HG02885 (cell line): ENCODE data around the gene TBC1D22A.

Experiments
- ATAC-seq: cut with Tn5 transposase; IDR thresholded peaks from one replicate; pipeline ENCODE4 v1.9.1; 2021; ENCODE audit warnings: mild to moderate bottlenecking; ENCODE audit not compliant: unreplicated experiment, poor library complexity

TBC1D22A gene

GRCh38 chr22:46828323-46828900 lies 66.0 kb downstream of the TBC1D22A start:
- no peak for ATAC-seq

GRCh38 chr22:46829117-46829891 lies 66.9 kb downstream of the TBC1D22A start:
- ATAC-seq, result no peak

GRCh38 chr22:46829941-46830715 lies 67.7 kb downstream of the TBC1D22A start:
- ATAC-seq, result no peak

GRCh38 chr22:46830841-46831240 lies 68.4 kb downstream of the TBC1D22A start:
- ATAC-seq, result no peak

GRCh38 chr22:46833228-46833627 lies 70.8 kb downstream of the TBC1D22A start:
- no peak for ATAC-seq

GRCh38 chr22:46834021-46834737 lies 71.7 kb downstream of the TBC1D22A start:
- no peak for ATAC-seq

GRCh38 chr22:46835288-46835687 lies 72.8 kb downstream of the TBC1D22A start:
- ATAC-seq, result no peak

- ATAC-seq, result no peak
Observed at GRCh38 chr22:46835693-46836092, 73.2 kb downstream of the TBC1D22A start.

- no peak for ATAC-seq
Observed at GRCh38 chr22:46841522-46841921, 79.1 kb downstream of the TBC1D22A start.

- ATAC-seq, result no peak
Observed at GRCh38 chr22:46842606-46843005, 80.2 kb downstream of the TBC1D22A start.

GRCh38 chr22:46843821-46844255 lies 81.4 kb downstream of the TBC1D22A start:
- ATAC-seq, result no peak

GRCh38 chr22:46844606-46845210 lies 82.3 kb downstream of the TBC1D22A start:
- no peak for ATAC-seq

- no peak for ATAC-seq
Observed at GRCh38 chr22:46845296-46846149, 83.1 kb downstream of the TBC1D22A start.

GRCh38 chr22:46846150-46846831 lies 83.8 kb downstream of the TBC1D22A start:
- ATAC-seq, result no peak

GRCh38 chr22:46846832-46847355 lies 84.4 kb downstream of the TBC1D22A start:
- ATAC-seq, result no peak

- ATAC-seq, result no peak
Observed at GRCh38 chr22:46848197-46848596, 85.7 kb downstream of the TBC1D22A start.

- no peak for ATAC-seq
Observed at GRCh38 chr22:46849101-46849500, 86.7 kb downstream of the TBC1D22A start.

- no peak for ATAC-seq
Observed at GRCh38 chr22:46849951-46850350, 87.5 kb downstream of the TBC1D22A start.
